ENCODE results near the gene HNF1B.
"Not testable (repeated sequence)": the region's sequence is repeated elsewhere in the genome, so short reads cannot be mapped to it uniquely, and the experiment has no call there.

The HNF1B gene

GRCh38 chr17:37702598-37702997 lies 42.3 kb downstream of the HNF1B start:
- no peak for DNase-seq (ENCODE audit: low read depth in 2 of 2)

GRCh38 chr17:37701496-37701898 lies 43.4 kb downstream of the HNF1B start:
- no peak for DNase-seq (ENCODE audit: low read depth in 2 of 2)

GRCh38 chr17:37700881-37701280 lies 44.0 kb downstream of the HNF1B start:
- DNase-seq (ENCODE audit: low read depth in 2 of 2), result no peak

- no peak for DNase-seq (ENCODE audit: low read depth in 2 of 2)
Measured at GRCh38 chr17:37699285-37699973, 45.4 kb downstream of the HNF1B start.

- no peak for DNase-seq (ENCODE audit: low read depth in 2 of 2)
Measured at GRCh38 chr17:37698911-37699255, 46.0 kb downstream of the HNF1B start.

GRCh38 chr17:37698132-37698910 lies 46.5 kb downstream of the HNF1B start:
- no peak for DNase-seq (ENCODE audit: low read depth in 2 of 2)

GRCh38 chr17:37697381-37697780 lies 47.5 kb downstream of the HNF1B start:
- DNase-seq (ENCODE audit: low read depth in 2 of 2), result no peak

GRCh38 chr17:37696366-37696765 lies 48.5 kb downstream of the HNF1B start:
- DNase-seq (ENCODE audit: low read depth in 2 of 2), result no peak

GRCh38 chr17:37695726-37696125 lies 49.1 kb downstream of the HNF1B start:
- no peak for DNase-seq (ENCODE audit: low read depth in 2 of 2)

- DNase-seq (ENCODE audit: low read depth in 2 of 2), result no peak
Measured at GRCh38 chr17:37694734-37695133, 50.1 kb downstream of the HNF1B start.

GRCh38 chr17:37693328-37693727 lies 51.5 kb downstream of the HNF1B start:
- no peak for DNase-seq (ENCODE audit: low read depth in 2 of 2)

GRCh38 chr17:37691807-37692206 lies 53.1 kb downstream of the HNF1B start:
- DNase-seq (ENCODE audit: low read depth in 2 of 2), result no peak

- DNase-seq (ENCODE audit: low read depth in 2 of 2), result no peak
Measured at GRCh38 chr17:37689317-37689716, 55.5 kb downstream of the HNF1B start.

GRCh38 chr17:37683454-37683984 lies 61.3 kb downstream of the HNF1B start:
- DNase-seq (ENCODE audit: low read depth in 2 of 2), result no peak

GRCh38 chr17:37682007-37682406 lies 62.9 kb downstream of the HNF1B start:
- no peak for DNase-seq (ENCODE audit: low read depth in 2 of 2)

- DNase-seq (ENCODE audit: low read depth in 2 of 2), result not testable (repeated sequence)
Measured at GRCh38 chr17:37679995-37680394, 64.9 kb downstream of the HNF1B start.

- no peak for DNase-seq (ENCODE audit: low read depth in 2 of 2)
Measured at GRCh38 chr17:37678036-37678435, 66.8 kb downstream of the HNF1B start.

GRCh38 chr17:37677021-37677420 lies 67.8 kb downstream of the HNF1B start:
- no peak for DNase-seq (ENCODE audit: low read depth in 2 of 2)

GRCh38 chr17:37676115-37676925 lies 68.5 kb downstream of the HNF1B start:
- no peak for DNase-seq (ENCODE audit: low read depth in 2 of 2)

GRCh38 chr17:37674511-37674910 lies 70.3 kb downstream of the HNF1B start:
- no peak for DNase-seq (ENCODE audit: low read depth in 2 of 2)

- DNase-seq (ENCODE audit: low read depth in 2 of 2), result no peak
Measured at GRCh38 chr17:37673386-37673785, 71.5 kb downstream of the HNF1B start.

- no peak for DNase-seq (ENCODE audit: low read depth in 2 of 2)
Measured at GRCh38 chr17:37672548-37673078, 72.2 kb downstream of the HNF1B start.

All from activated CD8-positive, alpha-beta memory T cell treated with anti-CD3 and anti-CD28 coated beads for 4 hours (primary cell).